Uterus (tissue), 4 donors: ENCODE measurements around the gene TXK. TPM values are rescaled to one million over a fixed set of nuclear protein-coding genes. Genes with fewer than 3 reads are reported as not detected.

Experiments used
- DNase-seq, 2 donors: peaks; one replicate each; pipeline ENCODE4 v3.0.0-alpha.2; 2019 to 2020
- H3K27ac ChIP-seq, 2 donors: fragments of 200-600 bp; sonication (generic); 1 replicate in 1 of 2; 2 replicates in 1 of 2; pipeline ENCODE4 v1.5.1; 2016 to 2018
- H3K27me3 ChIP-seq, 2 donors: fragments of 200-600 bp; sonication (generic); one replicate each; pipeline ENCODE4 v1.5.1; 2018 to 2019; ENCODE audit warnings: control low read depth in 1 of 2
- H3K36me3 ChIP-seq, 2 donors: fragments of 200-600 bp; sonication (generic); one replicate each; pipeline ENCODE4 v1.5.1; 2019; ENCODE audit warnings: control low read depth in 1 of 2
- H3K4me1 ChIP-seq, 2 donors: fragments of 200-600 bp; sonication (generic); one replicate each; pipeline ENCODE4 v1.5.1; 2018 to 2019; ENCODE audit warnings: control low read depth in 1 of 2
- H3K4me3 ChIP-seq, 2 donors: fragments of 200-600 bp; sonication (generic); 1 replicate in 1 of 2; 2 replicates in 1 of 2; pipeline ENCODE4 v1.5.1; 2018 to 2019; ENCODE audit warnings: mild to moderate bottlenecking in 1 of 2
- H3K9me3 ChIP-seq, 2 donors: fragments of 200-600 bp; sonication (generic); one replicate each; pipeline ENCODE4 v1.5.1; 2019; ENCODE audit warnings: control low read depth in 1 of 2
- CTCF ChIP-seq, 4 experiments: fragments of 200-600 bp in 2 of 4; fragments of 450-650 bp in 2 of 4; sonication (generic) in 2 of 4; IDR thresholded peaks; one replicate each; pipeline ENCODE4 v1.5.1; 2016 to 2019; ENCODE audit warnings: antibody characterized with exemption in 4 of 4, mild to moderate bottlenecking in 2 of 4, moderate library complexity in 1 of 4
- POLR2A ChIP-seq, 2 donors: fragments of 450-650 bp; IDR thresholded peaks; one replicate each; pipeline ENCODE4 v1.6.1; 2016; ENCODE audit warnings: antibody characterized with exemption in 2 of 2, mild to moderate bottlenecking in 1 of 2, moderate library complexity in 1 of 2
- intact Hi-C: fragments of 100-400 bp; cut with DNase I; formaldehyde crosslinking; loops from one replicate; pipeline ENCODE4 v1.15.1; 2023; ENCODE audit warnings: low total_unique reads
- total RNA-seq, 4 donors: library from RNA; depleted of rRNA in 3 of 4; stranded (reverse); fragments of >200 nt in 3 of 4; gene quantifications; one replicate each; pipeline versions ENCODE4 v1.1.0 to v1.2.4, GENCODE V29; 2014 to 2023
- donor health status: DM: yes; HTN: yes; CAD: no.

The TXK gene
- total RNA-seq, 4 donors from 2014 or later: 1.3 to 6.4 (median 3.1) TPM; not detected in 1

DNA sequence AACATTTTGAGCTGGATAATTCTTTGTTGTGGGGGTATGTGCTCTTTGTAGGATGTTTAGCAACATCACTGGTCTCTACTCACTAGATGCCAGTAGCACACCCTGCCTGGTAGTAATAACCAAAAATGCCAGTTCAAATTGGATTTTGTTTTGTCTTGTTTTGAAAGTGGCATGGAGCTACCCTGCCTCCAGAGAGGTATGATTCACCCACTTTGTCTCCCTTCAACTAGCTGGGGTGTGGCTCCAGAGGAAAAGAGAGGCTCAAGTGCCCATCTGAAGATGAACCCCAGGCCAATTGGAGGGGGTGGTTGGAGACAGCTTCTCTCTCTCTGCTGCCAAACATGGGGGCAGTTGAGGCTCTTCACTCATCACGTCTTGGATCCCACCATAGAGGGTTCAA is 83.0 kb downstream of the TXK start:
- H3K27ac ChIP-seq: no peak overlapping the region
- intact Hi-C loops: no loop called here
- H3K36me3 ChIP-seq: no peaks in the 10 kb centered on the region
- no peaks in the 10 kb centered on the region for H3K9me3 ChIP-seq
- no peak for DNase-seq
- no peak overlapping the region for H3K4me3 ChIP-seq
- H3K27me3 ChIP-seq: no peaks in the 10 kb centered on the region
- no peaks in the 10 kb centered on the region for H3K4me1 ChIP-seq
- TF ChIP-seq CTCF (IDR thresholded peaks at IDR 0.05) (no peak), POLR2A (IDR thresholded peaks at IDR 0.05) (no peak)

- no peaks in the 10 kb centered on the region for H3K27me3 ChIP-seq
- DNase-seq: no peak
- no peaks in the 10 kb centered on the region for H3K9me3 ChIP-seq
- no peak overlapping the region for H3K4me3 ChIP-seq
- H3K36me3 ChIP-seq: no peaks in the 10 kb centered on the region
- intact Hi-C loops: no loop called here
- H3K4me1 ChIP-seq: no peaks in the 10 kb centered on the region
- TF ChIP-seq CTCF (IDR thresholded peaks at IDR 0.05) (no peak), POLR2A (IDR thresholded peaks at IDR 0.05) (no peak)
- H3K27ac ChIP-seq: no peak overlapping the region
These were observed 84.6 kb downstream of the TXK start for GRCh38 chr4:48049483-48049882.

DNA sequence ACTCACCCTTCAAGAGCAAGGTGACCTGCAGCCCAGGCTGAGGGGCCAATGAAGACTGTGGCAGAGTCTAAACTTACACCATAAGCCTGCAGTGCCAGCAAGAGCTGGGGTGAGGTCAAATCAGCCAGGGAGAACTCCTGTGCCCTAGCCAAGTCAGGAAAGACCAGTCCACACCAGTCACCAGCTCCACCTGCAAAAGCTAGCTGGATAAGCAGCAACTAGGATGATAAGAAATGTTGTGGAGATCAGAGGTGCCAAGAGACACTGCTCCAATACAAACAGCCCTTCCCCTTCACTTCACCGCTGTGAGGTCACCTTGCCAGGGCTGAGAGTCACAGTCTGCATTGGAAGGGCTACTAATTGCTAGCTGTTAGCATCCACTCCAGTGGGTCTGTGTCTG is 86.2 kb downstream of the TXK start:
- Histone ChIP-seq H3K4me1 (no peaks in the 10 kb centered on the region), H3K9me3 (no peaks in the 10 kb centered on the region), H3K4me3 (no peak overlapping the region), H3K27ac (no peak overlapping the region), H3K36me3 (no peaks in the 10 kb centered on the region), H3K27me3 (no peaks in the 10 kb centered on the region)
- intact Hi-C loops: no loop called here
- DNase-seq: no peak
- TF ChIP-seq POLR2A (IDR thresholded peaks at IDR 0.05) (no peak), CTCF (IDR thresholded peaks at IDR 0.05) (no peak)

DNA sequence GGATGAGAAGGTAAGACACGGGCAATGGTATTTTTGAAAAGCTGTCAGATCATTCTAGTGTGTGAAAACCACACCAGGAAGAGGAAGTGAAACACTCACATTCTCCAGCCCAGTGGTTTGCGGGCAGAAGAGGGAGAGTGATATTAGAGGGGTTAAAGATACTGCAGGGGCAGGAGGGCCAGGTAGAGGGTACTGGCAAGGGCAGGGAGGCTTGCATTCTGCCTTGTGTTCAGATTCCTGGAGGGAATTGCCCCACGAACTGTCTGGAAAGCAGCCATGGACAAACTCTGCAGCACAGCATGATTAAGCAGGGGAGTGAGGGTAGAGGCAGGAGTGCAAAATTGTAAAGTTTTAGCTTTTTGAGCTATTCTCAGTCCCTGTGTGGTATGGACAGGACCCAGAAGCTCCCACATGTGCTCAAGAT is 86.6 kb downstream of the TXK start:
- no peak for TF ChIP-seq POLR2A (IDR thresholded peaks at IDR 0.05)
- TF ChIP-seq CTCF (IDR thresholded peaks at IDR 0.05): no peak
- intact Hi-C loops: no loop called here

GRCh38 chr4:48046059-48046458 is 88.0 kb downstream of the TXK start:
- intact Hi-C loops: no loop called here

More for the DNA sequence above, 86.6 kb downstream of the TXK start:
- Histone ChIP-seq H3K27me3 (no peaks in the 10 kb centered on the region), H3K4me3 (no peak overlapping the region), H3K27ac (no peak overlapping the region), H3K36me3 (no peaks in the 10 kb centered on the region), H3K4me1 (no peaks in the 10 kb centered on the region), H3K9me3 (no peaks in the 10 kb centered on the region)
- DNase-seq: no peak

More at GRCh38 chr4:48046059-48046458, 88.0 kb downstream of the TXK start:
- no peak overlapping the region for H3K4me3 ChIP-seq
- H3K9me3 ChIP-seq: no peaks in the 10 kb centered on the region
- H3K27me3 ChIP-seq: no peaks in the 10 kb centered on the region
- no peaks in the 10 kb centered on the region for H3K36me3 ChIP-seq
- H3K27ac ChIP-seq: no peak overlapping the region
- H3K4me1 ChIP-seq: no peaks in the 10 kb centered on the region
- no peak for TF ChIP-seq POLR2A (IDR thresholded peaks at IDR 0.05)
- no peak for TF ChIP-seq CTCF (IDR thresholded peaks at IDR 0.05)
- no peak for DNase-seq
